Bronchial epithelial cell (primary cell): ENCODE results near the gene LIMS1. TPM values are rescaled to one million over a fixed set of nuclear protein-coding genes. Genes with fewer than 3 reads are reported as not detected.

ENCODE experiments used
- DNase-seq: peaks from one replicate; pipeline ENCODE4 v3.0.0-alpha.2; 2010; ENCODE audit warnings: low read depth
- FAIRE-seq: peaks from 2 replicates; lab custom pipeline; 2011; peaks lifted over from hg19 to GRCh38; lab: Jason Lieb, UNC
- H3K27me3 ChIP-seq: 2 replicates; pipeline ENCODE4 v1.5.1; 2011; ENCODE audit warnings: low read length; ENCODE audit not compliant: control insufficient read depth, insufficient read depth
- H3K36me3 ChIP-seq: 2 replicates; pipeline ENCODE4 v1.5.1; 2011; ENCODE audit warnings: low read length; ENCODE audit not compliant: control insufficient read depth, insufficient read depth
- H3K4me3 ChIP-seq: 2 replicates; pipeline ENCODE4 v1.5.1; 2011; ENCODE audit warnings: mild to moderate bottlenecking, low read depth, low read length, control low read depth
- total RNA-seq: library from RNA; depleted of rRNA; stranded (reverse); fragments of >200 nt; gene quantifications from 2 replicates; pipeline ENCODE4 v1.2.1, GENCODE V29; 2014
- TF ChIP-seq, protein P1 (sequence below): IDR thresholded peaks from 2 replicates; pipeline ENCODE4 v1.5.1; 2011; ENCODE audit warnings: mild to moderate bottlenecking, moderate library complexity, low read length, control low read depth, inconsistent platforms; ENCODE audit not compliant: insufficient read depth, severe bottlenecking

Gene LIMS1
- total RNA-seq, 1 donor from 2014 or later = 42.1 TPM

DNA sequence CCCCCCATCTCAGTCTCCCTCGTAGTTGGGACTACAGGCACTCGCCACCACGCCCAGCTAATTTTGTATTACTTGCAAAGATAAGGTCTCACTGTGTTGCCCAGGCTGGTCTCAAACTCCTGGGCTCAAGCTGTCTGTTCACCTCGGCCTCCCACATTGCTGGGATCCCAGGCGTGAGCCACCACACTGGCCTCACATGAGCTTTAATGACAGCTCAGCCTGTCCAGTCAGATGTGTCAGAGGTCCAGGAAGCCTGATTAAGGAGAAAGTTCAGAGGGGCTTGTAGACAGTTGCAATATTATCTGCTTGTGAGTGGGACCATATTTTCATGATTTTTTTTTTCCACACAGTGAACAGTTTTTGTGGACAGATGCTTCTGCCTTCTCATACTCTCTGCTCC is 82.0 kb downstream of the LIMS1 start:
- Histone ChIP-seq H3K27me3 (no peaks in the 10 kb centered on the region), H3K36me3 (no peaks in the 10 kb centered on the region), H3K4me3 (no peak overlapping the region)
- TF ChIP-seq, protein P1, sequence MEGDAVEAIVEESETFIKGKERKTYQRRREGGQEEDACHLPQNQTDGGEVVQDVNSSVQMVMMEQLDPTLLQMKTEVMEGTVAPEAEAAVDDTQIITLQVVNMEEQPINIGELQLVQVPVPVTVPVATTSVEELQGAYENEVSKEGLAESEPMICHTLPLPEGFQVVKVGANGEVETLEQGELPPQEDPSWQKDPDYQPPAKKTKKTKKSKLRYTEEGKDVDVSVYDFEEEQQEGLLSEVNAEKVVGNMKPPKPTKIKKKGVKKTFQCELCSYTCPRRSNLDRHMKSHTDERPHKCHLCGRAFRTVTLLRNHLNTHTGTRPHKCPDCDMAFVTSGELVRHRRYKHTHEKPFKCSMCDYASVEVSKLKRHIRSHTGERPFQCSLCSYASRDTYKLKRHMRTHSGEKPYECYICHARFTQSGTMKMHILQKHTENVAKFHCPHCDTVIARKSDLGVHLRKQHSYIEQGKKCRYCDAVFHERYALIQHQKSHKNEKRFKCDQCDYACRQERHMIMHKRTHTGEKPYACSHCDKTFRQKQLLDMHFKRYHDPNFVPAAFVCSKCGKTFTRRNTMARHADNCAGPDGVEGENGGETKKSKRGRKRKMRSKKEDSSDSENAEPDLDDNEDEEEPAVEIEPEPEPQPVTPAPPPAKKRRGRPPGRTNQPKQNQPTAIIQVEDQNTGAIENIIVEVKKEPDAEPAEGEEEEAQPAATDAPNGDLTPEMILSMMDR = no peak
- no peak for DNase-seq
- no peak for FAIRE-seq

DNA sequence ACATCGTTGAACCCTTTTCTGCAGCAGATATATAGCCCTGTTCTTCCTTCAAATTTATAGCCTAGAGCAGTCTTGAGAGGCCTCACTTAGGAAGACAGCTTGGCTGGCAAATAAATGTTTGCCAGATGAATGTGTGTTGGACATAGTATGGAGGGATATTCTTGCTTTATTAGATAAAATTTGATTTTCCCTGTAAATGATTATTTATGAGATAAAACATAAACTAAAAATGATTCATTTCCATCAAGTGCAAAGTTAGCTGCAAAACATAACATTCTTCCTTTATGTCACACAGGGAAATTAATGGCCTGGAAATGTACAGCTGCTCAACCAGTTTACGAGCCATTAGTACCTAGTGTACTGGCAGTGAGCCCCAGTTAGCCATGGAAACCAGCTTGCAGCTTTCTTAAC is 82.5 kb downstream of the LIMS1 start:
- TF ChIP-seq, protein P1 = no peak
- DNase-seq (peak; percentile 60), FAIRE-seq (no peak)
- no peak overlapping the region for H3K4me3 ChIP-seq
- H3K36me3 ChIP-seq = no peaks in the 10 kb centered on the region
- H3K27me3 ChIP-seq = no peaks in the 10 kb centered on the region

GRCh38 chr2:108617617-108618016 is 83.3 kb downstream of the LIMS1 start:
- Histone ChIP-seq H3K27me3 (no peaks in the 10 kb centered on the region), H3K4me3 (no peak overlapping the region), H3K36me3 (no peaks in the 10 kb centered on the region)
- DNase-seq = no peak
- TF ChIP-seq, protein P1 = no peak
- no peak for FAIRE-seq

DNA sequence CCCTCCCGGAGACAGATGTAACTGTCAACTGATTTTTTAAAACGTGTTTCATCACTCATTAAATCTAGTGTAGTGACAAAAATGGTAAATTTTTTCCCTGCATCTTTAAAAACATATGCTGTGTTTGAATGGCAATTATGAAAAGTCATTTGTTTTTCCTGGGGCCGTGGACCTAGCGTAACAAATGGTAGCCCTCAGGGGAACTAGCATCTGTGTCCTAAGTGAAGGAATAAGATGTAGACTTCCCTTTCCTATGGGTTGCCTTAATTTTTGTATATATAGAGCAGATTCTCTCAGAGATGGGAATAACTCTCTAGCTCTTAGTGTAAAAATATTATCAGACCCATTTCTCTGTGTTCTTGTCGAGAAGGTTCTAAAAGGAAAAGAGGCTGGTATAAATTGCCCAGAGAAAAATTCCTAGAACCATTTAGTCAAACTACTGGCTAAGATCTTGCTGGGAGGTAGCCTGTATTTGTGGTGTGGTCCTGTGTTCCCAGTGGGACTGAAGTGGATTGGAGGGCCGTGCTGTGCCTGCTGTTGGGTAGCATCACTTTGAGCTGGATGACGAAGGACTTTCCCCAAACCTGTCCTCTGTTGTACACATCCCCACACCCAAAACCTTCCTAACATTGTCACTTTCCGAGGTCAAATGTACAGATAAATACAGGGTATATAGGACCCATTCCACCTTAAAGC is 85.8 kb downstream of the LIMS1 start:
- TF ChIP-seq, protein P1 = no peak
- DNase-seq = no peak
- Histone ChIP-seq H3K27me3 (no peaks in the 10 kb centered on the region), H3K36me3 (no peaks in the 10 kb centered on the region), H3K4me3 (no peak overlapping the region)
- FAIRE-seq = no peak

DNA sequence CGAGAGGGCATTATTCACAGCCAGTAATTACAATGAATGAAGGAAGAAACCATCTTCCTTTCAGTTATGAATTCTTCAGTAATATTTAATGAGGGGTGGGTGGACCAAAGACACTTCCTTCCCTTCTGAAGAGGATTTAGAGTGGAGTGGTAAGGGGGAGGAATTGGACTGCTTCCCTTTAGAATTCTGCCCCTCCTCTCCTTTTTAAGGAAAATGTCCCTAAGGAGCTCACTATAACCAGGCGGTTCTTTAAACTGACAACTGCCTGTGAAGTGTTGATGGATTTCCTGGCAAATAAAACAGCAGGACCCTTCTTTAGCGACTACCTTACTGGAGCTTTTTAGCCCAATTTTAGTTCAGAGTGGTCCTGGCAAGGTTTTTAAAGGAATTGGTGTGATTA is 86.4 kb downstream of the LIMS1 start:
- H3K4me3 ChIP-seq = no peak overlapping the region
- no peaks in the 10 kb centered on the region for H3K36me3 ChIP-seq
- TF ChIP-seq, protein P1 = no peak
- no peaks in the 10 kb centered on the region for H3K27me3 ChIP-seq
- no peak for DNase-seq
- FAIRE-seq = no peak
